HG03196 (cell line): ENCODE results near the gene LPAR1.

Experiments
- ATAC-seq: cut with Tn5 transposase; IDR thresholded peaks from one replicate; pipeline ENCODE4 v1.9.1; 2021; ENCODE audit not compliant: unreplicated experiment

LPAR1 gene

GRCh38 chr9:111037708-111038330, 451 bp downstream of the LPAR1 start:
- no peak for ATAC-seq

GRCh38 chr9:111037356-111037707, 938 bp downstream of the LPAR1 start:
- no peak for ATAC-seq

DNA sequence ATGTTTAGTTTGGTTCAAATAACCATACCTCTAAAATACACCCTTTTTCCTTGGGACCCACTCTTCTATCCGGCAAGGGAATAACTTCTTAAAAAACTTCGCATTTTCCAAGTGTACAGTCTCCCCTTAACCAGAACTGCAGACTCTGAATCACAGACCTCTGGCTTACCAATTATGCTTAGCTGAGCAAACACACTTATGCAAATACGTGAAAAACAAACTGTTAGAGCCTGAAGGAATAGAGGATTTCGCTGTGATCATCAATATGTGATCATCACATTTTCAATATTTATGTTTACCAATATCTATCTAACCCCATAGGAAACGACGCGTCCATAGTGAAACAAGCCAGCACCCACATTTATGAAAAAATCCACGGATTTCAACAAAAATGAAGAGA, 1.3 kb downstream of the LPAR1 start:
- ATAC-seq: no peak

DNA sequence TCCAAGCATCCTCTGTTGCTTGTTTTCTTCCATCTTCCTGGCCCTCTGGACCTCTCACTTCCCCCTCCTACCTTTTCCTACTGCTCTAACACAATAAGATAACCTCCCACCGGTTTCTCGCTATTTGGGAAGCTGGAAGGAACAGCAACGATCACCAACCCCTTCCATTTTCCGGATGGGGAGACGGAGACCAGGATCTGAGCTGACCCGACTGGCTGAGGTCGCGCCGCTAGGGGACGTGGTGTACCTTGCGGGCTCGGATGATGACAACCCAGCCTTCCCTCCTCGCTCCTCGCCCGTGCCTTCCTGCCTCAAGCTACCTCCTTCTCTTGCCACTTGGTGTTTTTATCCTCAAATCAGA, 1.9 kb downstream of the LPAR1 start:
- no peak for ATAC-seq

GRCh38 chr9:111035543-111036428, 2.5 kb downstream of the LPAR1 start:
- ATAC-seq: no peak

DNA sequence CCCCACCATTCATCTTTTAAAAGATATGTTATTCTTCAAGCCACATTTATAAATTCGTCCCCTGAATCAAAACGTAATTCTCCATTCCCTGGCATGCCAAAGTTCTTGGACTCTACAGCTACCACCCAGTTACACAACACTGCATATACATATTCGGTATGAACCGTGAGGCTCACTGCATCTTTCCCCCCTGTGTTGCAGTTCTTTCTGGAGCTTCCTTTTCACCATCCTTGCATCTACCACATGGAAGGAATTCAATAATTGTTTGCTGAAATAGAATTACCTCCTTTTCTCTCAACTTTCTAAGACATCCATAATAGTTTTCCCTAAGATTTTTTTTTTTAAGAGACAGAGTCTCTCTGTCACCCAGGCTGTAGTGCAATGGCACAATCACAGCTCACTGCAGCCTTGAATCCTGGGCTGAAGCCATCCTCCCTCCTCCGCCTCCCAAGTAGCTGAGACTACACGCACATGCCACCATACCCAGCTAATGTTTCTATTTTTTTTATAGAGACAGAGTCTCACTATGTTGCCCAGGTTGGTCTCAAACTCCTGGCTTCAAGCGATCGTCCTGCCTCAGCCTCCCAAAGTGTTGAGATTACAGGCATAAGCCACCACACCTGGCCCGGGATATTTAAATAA, 3.3 kb downstream of the LPAR1 start:
- ATAC-seq: no peak

DNA sequence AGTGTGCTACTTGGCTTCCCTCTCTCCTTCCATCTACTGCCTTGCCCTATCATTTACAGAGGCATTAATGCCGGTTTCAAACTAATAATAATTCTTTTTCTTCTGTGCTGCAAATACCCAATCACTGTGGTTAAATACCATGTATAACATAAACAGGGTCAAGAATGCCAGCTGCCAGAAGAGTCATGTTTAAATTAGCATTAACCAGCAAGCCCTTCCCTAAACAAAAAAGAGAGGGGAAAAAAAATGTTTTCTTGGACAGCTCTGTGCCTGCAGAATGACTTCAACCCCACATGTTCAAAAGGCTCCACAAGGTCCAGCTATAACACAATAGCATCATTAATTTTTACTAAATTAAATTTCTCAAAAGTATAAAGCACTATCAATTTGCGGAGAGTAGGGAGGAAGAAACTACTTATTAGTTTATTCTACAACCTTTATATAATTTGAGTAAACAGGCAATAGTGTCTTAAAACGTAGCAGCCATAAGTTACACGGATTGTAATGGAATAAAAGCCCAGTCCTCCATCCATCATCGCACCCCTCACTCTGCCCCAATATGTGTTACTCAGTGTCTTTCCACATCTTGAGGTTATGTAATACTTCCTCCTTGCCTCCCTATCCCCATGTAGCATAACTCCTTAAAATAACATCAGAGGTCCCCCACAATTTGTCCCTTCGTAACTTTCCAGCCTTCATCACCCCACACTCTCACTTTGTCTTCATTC, 3.9 kb downstream of the LPAR1 start:
- no peak for ATAC-seq

DNA sequence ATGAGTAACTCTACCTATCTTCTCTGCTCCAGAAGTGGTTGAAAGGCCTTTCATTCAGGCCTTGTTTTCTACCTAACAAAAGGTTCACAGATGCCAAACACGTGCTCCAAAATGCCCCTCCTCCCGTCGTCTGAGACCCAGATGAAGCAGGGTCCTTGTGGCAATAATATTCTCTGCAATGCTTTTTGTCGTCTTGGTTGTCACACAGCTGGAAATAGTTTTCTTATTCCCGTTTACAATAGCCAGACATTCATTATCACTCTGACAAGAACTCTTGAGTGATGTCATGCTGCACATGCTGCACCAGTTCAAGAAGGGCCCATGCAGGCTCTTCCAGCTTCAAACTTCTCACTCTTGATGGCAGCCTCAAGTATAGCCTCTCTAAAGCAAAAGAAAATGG, 7.8 kb downstream of the LPAR1 start:
- ATAC-seq: no peak

- ATAC-seq: no peak
Observed at GRCh38 chr9:111029260-111029659, 9.0 kb downstream of the LPAR1 start.

DNA sequence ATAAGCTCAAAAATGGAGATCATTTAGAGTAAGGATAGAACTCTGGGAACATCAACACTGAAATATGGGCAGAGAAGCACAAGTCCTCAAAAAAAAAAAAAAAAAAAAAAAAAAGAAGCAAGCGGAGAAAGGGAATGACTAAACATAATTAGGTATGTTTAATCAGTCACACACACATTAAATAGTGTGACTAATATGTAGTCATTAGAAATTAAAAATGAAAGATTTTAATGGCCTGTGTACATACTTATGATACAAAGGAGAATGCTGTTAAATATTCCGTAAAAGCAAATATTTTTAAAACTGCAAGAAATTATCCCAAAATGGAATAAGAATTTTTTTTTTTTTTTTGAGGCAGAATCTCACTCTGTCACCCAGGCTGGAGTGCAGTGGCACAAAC, 10.5 kb downstream of the LPAR1 start:
- no peak for ATAC-seq

- ATAC-seq: no peak
Observed at GRCh38 chr9:111023128-111023527, 15.1 kb downstream of the LPAR1 start.

- ATAC-seq: no peak
Observed at GRCh38 chr9:111020594-111020993, 17.7 kb downstream of the LPAR1 start.

DNA sequence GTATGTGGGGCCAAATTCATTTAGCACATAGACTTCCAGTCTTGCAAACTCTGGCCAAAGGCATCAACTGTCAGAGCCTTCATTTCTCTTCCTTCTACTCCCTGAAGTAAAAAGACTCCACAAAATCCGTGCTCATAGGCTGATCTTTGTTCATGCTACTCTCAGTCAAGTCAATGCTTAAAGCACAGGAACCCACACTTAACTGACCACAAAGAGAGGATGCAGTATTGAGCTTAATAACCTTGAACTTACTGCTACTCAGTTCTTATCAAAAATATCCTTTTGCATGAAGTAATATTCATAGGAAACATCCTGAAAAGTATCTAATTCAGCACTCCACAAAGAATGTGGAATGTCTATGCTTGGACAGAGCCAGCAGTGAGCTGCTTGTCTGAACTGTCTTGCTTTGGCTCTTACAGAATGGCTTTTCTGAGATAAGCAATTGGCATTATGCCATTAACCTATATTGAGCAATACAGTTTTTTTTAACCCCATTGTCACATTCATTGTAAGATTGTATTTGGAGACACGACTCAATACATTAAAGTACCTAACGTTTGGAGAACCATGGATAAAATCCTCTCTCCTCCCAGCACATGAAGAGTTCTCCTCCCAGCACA, 21.7 kb downstream of the LPAR1 start:
- ATAC-seq: no peak

GRCh38 chr9:111016016-111016415, 22.3 kb downstream of the LPAR1 start:
- no peak for ATAC-seq

DNA sequence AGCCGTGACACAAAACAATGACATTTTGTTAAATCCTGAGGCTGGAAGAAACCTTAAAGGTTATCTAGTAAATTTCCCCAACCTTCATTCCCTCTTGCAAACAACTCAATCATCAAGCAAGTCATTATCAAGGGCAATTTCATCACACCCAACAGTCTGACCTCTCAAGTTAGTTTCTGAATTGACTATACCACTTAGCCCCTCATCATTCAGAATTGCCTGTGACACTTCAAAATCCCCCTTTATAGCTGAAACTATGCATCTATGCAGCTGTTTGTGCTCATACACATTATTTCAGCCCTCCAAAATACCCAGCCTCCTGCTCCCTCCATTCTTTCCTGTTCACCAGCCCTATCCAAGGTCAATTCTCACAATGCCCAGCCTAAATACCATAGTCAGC, 24.6 kb downstream of the LPAR1 start:
- ATAC-seq: no peak

- no peak for ATAC-seq
Observed at GRCh38 chr9:111013250-111013649, 25.0 kb downstream of the LPAR1 start.

DNA sequence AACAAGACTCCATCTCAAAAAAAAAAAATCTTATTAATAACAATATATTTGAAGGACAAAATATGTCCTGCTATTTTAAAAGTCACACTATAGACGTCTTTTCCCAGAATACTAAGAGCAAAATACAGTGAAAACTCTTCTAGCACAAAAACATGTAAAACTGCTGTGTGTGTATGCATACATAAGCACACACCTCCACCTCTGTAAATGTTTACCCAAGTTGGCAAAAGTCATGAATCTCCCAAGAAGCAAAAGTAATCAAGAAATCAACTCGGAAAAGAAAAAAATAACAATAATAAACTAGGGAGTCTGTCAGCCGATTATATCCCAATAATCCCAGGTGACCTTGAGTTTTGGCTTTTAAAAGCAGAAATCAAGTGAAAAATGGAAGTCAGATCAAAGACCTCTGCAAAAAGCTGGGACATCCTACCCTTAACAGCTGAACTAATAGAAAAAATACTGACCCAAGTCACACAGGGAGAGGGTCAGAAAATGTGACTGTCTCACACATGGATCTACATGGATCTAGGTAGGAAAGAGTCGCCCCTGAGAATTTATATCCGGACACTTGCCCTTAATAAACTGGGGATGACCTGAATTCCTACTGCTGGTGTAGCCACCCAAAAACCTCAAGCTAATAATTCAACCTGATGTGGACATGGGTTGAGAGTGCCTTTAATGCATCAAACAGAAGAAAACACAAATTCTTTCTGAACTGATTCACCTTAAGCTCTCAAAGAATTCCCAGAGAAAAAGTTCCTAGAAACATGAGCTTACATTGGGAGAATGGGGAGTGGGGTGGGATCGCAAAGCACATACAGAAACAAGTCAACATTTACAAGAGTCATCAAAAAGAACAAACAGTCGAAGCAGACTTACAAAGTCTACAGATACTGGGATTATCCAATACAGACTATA, 29.9 kb downstream of the LPAR1 start:
- no peak for ATAC-seq

GRCh38 chr9:111005746-111006470, 32.4 kb downstream of the LPAR1 start:
- ATAC-seq: no peak

DNA sequence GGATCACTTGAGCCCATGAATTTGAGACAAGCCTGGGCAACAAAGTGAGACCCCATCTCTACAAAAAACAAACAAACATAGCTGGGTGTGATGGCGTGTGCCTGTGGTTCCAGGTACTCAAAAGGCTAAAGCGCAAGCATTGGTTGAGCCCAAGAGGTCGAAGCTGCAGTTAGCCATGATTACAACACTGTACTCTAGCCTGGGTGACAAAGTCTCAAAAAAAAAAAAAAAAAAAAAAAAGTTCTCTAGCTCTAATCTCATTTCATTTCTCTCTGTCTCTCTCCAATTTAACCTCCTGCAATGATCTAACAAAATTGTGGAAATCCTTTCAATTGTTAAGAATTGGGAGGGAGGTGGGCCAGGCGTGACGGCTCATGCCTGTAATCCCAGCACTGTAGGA, 33.3 kb downstream of the LPAR1 start:
- no peak for ATAC-seq
